SK-N-SH treated with all-trans-retinoic acid at 6 μM for 48 hours (cell line): Measurements from ENCODE around the gene CDK5RAP3.

Source experiments
- ARNTL ChIP-seq: fragments of 450-650 bp; formaldehyde crosslinking; IDR thresholded peaks from 2 replicates; pipeline ENCODE4 v1.5.0; 2020; ENCODE audit warnings: low read depth, mild to moderate bottlenecking, moderate library complexity, borderline replicate concordance
- BACH2 ChIP-seq: fragments of 250-450 bp; sonication (Bioruptor Pico); IDR thresholded peaks from 2 replicates; pipeline ENCODE4 v1.9.0; 2021; ENCODE audit warnings: mild to moderate bottlenecking, borderline replicate concordance
- CSDC2 ChIP-seq: fragments of 250-450 bp; sonication (Bioruptor Pico); IDR thresholded peaks from 2 replicates; pipeline ENCODE4 v1.5.0; 2020; ENCODE audit warnings: mild to moderate bottlenecking, moderate library complexity
- GLIS3 ChIP-seq: fragments of 250-450 bp; sonication (Bioruptor Pico); IDR thresholded peaks from 2 replicates; pipeline ENCODE4 v1.5.0; 2020; ENCODE audit warnings: mild to moderate bottlenecking, moderate library complexity
- TCF4 ChIP-seq: fragments of 250-450 bp; sonication (Bioruptor Pico); IDR thresholded peaks from 2 replicates; pipeline ENCODE4 v1.8.0; 2021; ENCODE audit warnings: mild to moderate bottlenecking, moderate library complexity, borderline replicate concordance
- ZFP30 ChIP-seq: fragments of 450-650 bp; formaldehyde crosslinking; IDR thresholded peaks from 2 replicates; pipeline ENCODE4 v1.5.0; 2022; ENCODE audit warnings: mild to moderate bottlenecking, moderate library complexity
- ZNF565 ChIP-seq: fragments of 450-650 bp; formaldehyde crosslinking; conservative IDR thresholded peaks from 2 replicates; pipeline ENCODE4 v1.5.0; 2020; ENCODE audit warnings: low read depth, mild to moderate bottlenecking, moderate library complexity
- TF ChIP-seq, protein P1 (sequence below): fragments of 250-450 bp; sonication (Bioruptor Pico); IDR thresholded peaks from 2 replicates; pipeline ENCODE4 v1.8.0; 2021; ENCODE audit warnings: low read depth, mild to moderate bottlenecking, moderate library complexity, borderline replicate concordance

GRCh38 chr17:47953909-47954308, 17.0 kb upstream of the CDK5RAP3 start:
- TF ChIP-seq, protein P1, sequence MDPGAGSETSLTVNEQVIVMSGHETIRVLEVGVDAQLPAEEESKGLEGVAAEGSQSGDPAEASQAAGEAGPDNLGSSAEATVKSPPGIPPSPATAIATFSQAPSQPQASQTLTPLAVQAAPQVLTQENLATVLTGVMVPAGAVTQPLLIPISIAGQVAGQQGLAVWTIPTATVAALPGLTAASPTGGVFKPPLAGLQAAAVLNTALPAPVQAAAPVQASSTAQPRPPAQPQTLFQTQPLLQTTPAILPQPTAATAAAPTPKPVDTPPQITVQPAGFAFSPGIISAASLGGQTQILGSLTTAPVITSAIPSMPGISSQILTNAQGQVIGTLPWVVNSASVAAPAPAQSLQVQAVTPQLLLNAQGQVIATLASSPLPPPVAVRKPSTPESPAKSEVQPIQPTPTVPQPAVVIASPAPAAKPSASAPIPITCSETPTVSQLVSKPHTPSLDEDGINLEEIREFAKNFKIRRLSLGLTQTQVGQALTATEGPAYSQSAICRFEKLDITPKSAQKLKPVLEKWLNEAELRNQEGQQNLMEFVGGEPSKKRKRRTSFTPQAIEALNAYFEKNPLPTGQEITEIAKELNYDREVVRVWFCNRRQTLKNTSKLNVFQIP (CRISPR knock-in tag) = no peak
- TF ChIP-seq ZNF565 (CRISPR knock-in tag) (no peak), ZFP30 (CRISPR knock-in tag) (no peak), ARNTL (CRISPR knock-in tag) (no peak), CSDC2 (CRISPR knock-in tag) (no peak), BACH2 (CRISPR knock-in tag) (no peak), TCF4 (no peak), GLIS3 (CRISPR knock-in tag) (no peak)
